Subcutaneous adipose tissue (tissue), 4 donors: ENCODE results near the gene CENPE. TPM values are rescaled to one million over a fixed set of nuclear protein-coding genes. Genes with fewer than 3 reads are reported as not detected.

Experiments used
- CTCF ChIP-seq: fragments of 450-650 bp; IDR thresholded peaks from one replicate; pipeline ENCODE4 v1.5.1; 2016; ENCODE audit warnings: low read depth, mild to moderate bottlenecking, control low read depth, antibody characterized with exemption, moderate library complexity
- total RNA-seq, 4 donors: library from RNA; depleted of rRNA; stranded (reverse); fragments of >200 nt; gene quantifications; one replicate each; pipeline ENCODE4 v1.1.0, GENCODE V29; 2016

The CENPE gene
- total RNA-seq, 4 donors from 2014 or later: 0.94 to 3.1 (median 2.4) TPM

GRCh38 chr4:103197765-103198110, 405 bp downstream of the CENPE start:
- no peak for TF ChIP-seq CTCF

- TF ChIP-seq CTCF: no peak
Measured at GRCh38 chr4:103193457-103193856, 4.7 kb downstream of the CENPE start.

DNA sequence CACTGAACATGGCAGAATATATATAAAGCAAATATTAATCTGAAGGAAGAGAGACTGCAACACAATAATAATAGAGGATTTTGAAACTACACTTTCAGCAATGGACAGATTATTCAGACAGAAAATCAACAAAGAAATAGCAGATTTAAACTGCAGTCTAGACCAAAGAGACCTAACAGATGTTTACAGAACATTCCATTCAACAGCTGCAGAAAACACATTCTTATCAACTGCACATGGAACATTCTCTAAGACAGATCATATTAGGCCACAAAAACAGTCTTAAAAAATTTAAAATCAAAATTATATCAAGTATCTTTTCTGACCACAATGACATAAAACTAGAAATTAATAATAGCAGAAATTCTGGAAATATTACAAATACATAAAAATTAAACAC, 27.1 kb downstream of the CENPE start:
- TF ChIP-seq CTCF: no peak

GRCh38 chr4:103168993-103169392, 29.1 kb downstream of the CENPE start:
- no peak for TF ChIP-seq CTCF

- no peak for TF ChIP-seq CTCF
Measured at GRCh38 chr4:103162176-103162575, 36.0 kb downstream of the CENPE start.

GRCh38 chr4:103158760-103159159, 39.4 kb downstream of the CENPE start:
- no peak for TF ChIP-seq CTCF

- TF ChIP-seq CTCF: no peak
Measured at GRCh38 chr4:103156106-103156505, 42.0 kb downstream of the CENPE start.

DNA sequence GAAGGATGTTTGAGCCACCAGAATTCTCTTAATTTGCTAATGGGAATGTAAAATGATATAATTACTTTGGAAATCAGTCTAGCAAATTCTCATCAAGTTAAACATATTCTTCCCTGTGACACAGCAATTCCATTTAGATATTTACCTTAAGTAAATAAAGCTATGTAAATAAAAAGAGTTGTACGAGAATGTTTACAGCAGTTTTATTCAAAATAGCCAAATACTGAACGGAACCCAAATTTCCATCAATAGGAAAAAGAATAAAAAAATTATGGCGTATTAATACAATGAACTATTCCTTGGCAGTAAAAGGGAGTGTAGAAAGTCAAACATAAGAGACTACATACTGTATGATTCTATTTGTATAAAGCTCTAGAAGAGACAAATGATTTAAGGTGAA, 45.8 kb downstream of the CENPE start:
- no peak for TF ChIP-seq CTCF
